Measurements from ENCODE around the gene UNC80. TPM values are rescaled to one million over a fixed set of nuclear protein-coding genes. Genes with fewer than 3 reads are reported as not detected.

Gene UNC80
- total RNA-seq, 1 donor from 2014 or later = not detected

GRCh38 chr2:209805351-209805750 lies 33.7 kb downstream of the UNC80 start:
- no peak for TF ChIP-seq CTCF (IDR thresholded peaks at IDR 0.05)
- DNase-seq (no peak), ATAC-seq (ENCODE audit: low read depth) (no peak)
- Mint-ChIP-seq H3K27me3 (no peaks in the 10 kb centered on the region), H3K4me1 (no peaks in the 10 kb centered on the region), H3K36me3 (ENCODE audit: low read depth) (no peaks in the 10 kb centered on the region), H3K27ac (no peak overlapping the region), H3K4me3 (no peak overlapping the region), H3K9me3 (peaks cover 3% of the 10 kb centered on the region)
- ChIA-PET POLR2A (no interaction called here), CTCF (no interaction called here)
- intact Hi-C loops (cut with micrococcal nuclease) = no loop called here

GRCh38 chr2:209806318-209806717 lies 34.7 kb downstream of the UNC80 start:
- H3K4me1 Mint-ChIP-seq = no peaks in the 10 kb centered on the region
- no peak for TF ChIP-seq CTCF (IDR thresholded peaks at IDR 0.05)
- H3K36me3 Mint-ChIP-seq (ENCODE audit: low read depth) = no peaks in the 10 kb centered on the region
- H3K9me3 Mint-ChIP-seq = no peaks in the 10 kb centered on the region
- H3K4me3 Mint-ChIP-seq = no peak overlapping the region
- ATAC-seq (ENCODE audit: low read depth) (no peak), DNase-seq (no peak)
- ChIA-PET POLR2A (no interaction called here), CTCF (no interaction called here)
- no peak overlapping the region for H3K27ac Mint-ChIP-seq
- intact Hi-C loops (cut with micrococcal nuclease) = no loop called here
- no peaks in the 10 kb centered on the region for H3K27me3 Mint-ChIP-seq

GRCh38 chr2:209808521-209808920 lies 36.9 kb downstream of the UNC80 start:
- no peaks in the 10 kb centered on the region for H3K27me3 Mint-ChIP-seq
- CTCF ChIA-PET = no interaction called here
- intact Hi-C loops (cut with micrococcal nuclease) = no loop called here
- H3K36me3 Mint-ChIP-seq (ENCODE audit: low read depth) = no peaks in the 10 kb centered on the region
- H3K27ac Mint-ChIP-seq = no peak overlapping the region
- POLR2A ChIA-PET = no interaction called here
- no peaks in the 10 kb centered on the region for H3K4me1 Mint-ChIP-seq
- no peaks in the 10 kb centered on the region for H3K9me3 Mint-ChIP-seq
- DNase-seq = no peak
- ATAC-seq (ENCODE audit: low read depth) = no peak
- no peak overlapping the region for H3K4me3 Mint-ChIP-seq
- no peak for TF ChIP-seq CTCF (IDR thresholded peaks at IDR 0.05)

GRCh38 chr2:209809256-209809655 lies 37.6 kb downstream of the UNC80 start:
- no peak overlapping the region for H3K4me3 Mint-ChIP-seq
- no peak for TF ChIP-seq CTCF (IDR thresholded peaks at IDR 0.05)
- CTCF ChIA-PET = no interaction called here
- H3K27me3 Mint-ChIP-seq = no peaks in the 10 kb centered on the region
- H3K36me3 Mint-ChIP-seq (ENCODE audit: low read depth) = no peaks in the 10 kb centered on the region
- no peaks in the 10 kb centered on the region for H3K4me1 Mint-ChIP-seq
- no peaks in the 10 kb centered on the region for H3K9me3 Mint-ChIP-seq
- no peak for DNase-seq
- POLR2A ChIA-PET = no interaction called here
- no peak overlapping the region for H3K27ac Mint-ChIP-seq
- no peak for ATAC-seq (ENCODE audit: low read depth)
- intact Hi-C loops (cut with micrococcal nuclease) = no loop called here

- no peak for DNase-seq
- ChIA-PET POLR2A (no interaction called here), CTCF (no interaction called here)
- intact Hi-C loops (cut with micrococcal nuclease) = no loop called here
- Mint-ChIP-seq H3K4me1 (no peaks in the 10 kb centered on the region), H3K4me3 (no peak overlapping the region), H3K9me3 (no peaks in the 10 kb centered on the region), H3K27ac (peak overlapping the region; percentile 27), H3K27me3 (no peaks in the 10 kb centered on the region), H3K36me3 (ENCODE audit: low read depth) (no peaks in the 10 kb centered on the region)
- TF ChIP-seq CTCF (IDR thresholded peaks at IDR 0.05) = no peak
- ATAC-seq (ENCODE audit: low read depth) = no peak
These were observed 46.2 kb downstream of the UNC80 start for GRCh38 chr2:209817844-209818271.

Measured in activated B cell treated with CpG ODN at 0.5 μM for 24 hours (primary cell).